Mesodermal cell (in vitro differentiated cells): Measurements from ENCODE around the gene GAPVD1.
"Not testable (repeated sequence)": the region's sequence is repeated elsewhere in the genome, so short reads cannot be mapped to it uniquely, and the experiment has no call there.

Experiments used
- H3K27ac ChIP-seq: 2 replicates; pipeline ENCODE4 v1.7.0; 2013; ENCODE audit warnings: mild to moderate bottlenecking, low read depth, low read length, moderate library complexity; ENCODE audit not compliant: severe bottlenecking
- H3K36me3 ChIP-seq: 2 replicates; pipeline ENCODE4 v1.7.1; 2013; ENCODE audit warnings: mild to moderate bottlenecking, low read length, moderate library complexity; ENCODE audit not compliant: control insufficient read depth, insufficient read depth
- H3K4me1 ChIP-seq: one replicate; pipeline ENCODE4 v1.7.1; 2013; ENCODE audit warnings: mild to moderate bottlenecking, low read length; ENCODE audit not compliant: insufficient read depth, control insufficient read depth, poor library complexity, severe bottlenecking
- H3K4me3 ChIP-seq: 2 replicates; pipeline ENCODE4 v1.7.0; 2013; ENCODE audit warnings: low read length, control low read depth, mild to moderate bottlenecking; ENCODE audit not compliant: insufficient read depth, poor library complexity, severe bottlenecking; ENCODE audit errors: extremely low read depth
- H3K9me3 ChIP-seq: 2 replicates; pipeline ENCODE4 v1.7.1; 2013; ENCODE audit warnings: mild to moderate bottlenecking, low read length, moderate library complexity; ENCODE audit not compliant: control insufficient read depth
- WGBS, 2 experiments: methylation state at CpG; one replicate each; pipeline ENCODE4 v1.1.5; 2013; ENCODE audit warnings: missing lambda C conversion rate in 2 of 2; ENCODE audit not compliant: insufficient coverage in 2 of 2; 5-methylcytosine and 5-hydroxymethylcytosine counted together

GAPVD1 gene

DNA sequence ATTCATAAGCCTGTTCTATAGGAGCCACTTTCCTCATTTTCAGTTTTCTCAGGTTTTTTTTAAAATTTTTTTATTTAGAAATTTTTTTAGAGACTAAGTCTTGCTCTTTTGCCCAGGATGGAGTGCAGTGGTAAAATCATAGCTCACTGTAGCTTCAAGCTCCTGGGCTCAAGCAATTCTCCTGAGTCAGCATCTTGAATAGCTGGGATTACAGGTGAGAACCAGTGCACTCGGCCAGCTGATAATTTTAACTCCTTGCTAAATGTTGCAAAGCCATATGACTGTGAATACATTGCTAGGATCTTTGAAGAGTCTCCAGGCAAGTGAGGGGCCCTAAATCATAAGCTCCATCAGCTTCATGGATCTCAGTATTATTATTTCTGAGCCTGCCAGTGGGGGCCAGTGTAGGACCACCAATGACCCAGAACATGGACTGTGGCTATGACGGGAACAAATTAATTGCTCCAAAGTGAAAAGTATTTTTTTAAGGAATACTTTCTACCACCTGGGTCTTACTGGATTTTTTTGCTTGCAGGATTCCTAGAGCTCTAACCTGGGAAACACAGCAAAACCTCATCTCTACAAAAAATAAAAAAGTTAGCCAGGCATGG is 5.7 kb upstream of the GAPVD1 start:
- WGBS, 2 experiments, result 36 to 58% methylated on average over 1 of the region's 2 CpGs
- Histone ChIP-seq H3K36me3 (no peaks in the 10 kb centered on the region), H3K27ac (no peak overlapping the region), H3K9me3 (no peaks in the 10 kb centered on the region), H3K4me1 (no peaks in the 10 kb centered on the region), H3K4me3 (no peak overlapping the region)

DNA sequence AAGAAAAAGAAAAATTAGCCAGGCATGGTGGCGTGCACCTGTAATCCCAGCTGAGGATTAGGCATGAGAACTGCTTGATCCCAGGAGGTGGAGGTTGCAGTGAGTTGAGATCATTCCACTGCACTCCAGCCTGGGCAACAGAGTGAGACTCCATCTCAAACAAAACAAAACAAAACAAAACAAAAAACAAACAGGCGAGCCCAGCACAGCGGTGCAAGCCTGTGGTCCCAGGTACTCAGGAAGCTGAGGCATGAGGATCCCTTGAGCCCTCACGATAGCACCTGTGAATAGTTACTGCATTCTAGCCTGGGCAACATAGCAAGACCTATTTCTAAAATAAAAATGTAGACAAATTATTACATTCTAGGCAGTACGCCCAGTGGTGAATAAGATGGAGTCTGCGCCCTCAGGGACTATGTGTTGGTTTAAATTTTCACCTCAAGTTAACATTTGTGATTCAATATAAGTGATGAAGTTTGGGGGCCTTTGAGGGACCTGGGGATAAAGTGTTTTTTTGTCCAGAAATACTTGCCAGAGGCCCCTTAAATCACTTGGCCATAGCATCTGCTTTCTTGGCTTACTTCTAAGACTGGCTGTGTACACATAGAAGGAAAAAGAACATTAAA is 3.4 kb upstream of the GAPVD1 start:
- 95 to 97% methylated on average over 4 of the region's 6 CpGs for WGBS, 2 experiments
- H3K36me3 ChIP-seq, result peaks cover under 1% of the 10 kb centered on the region
- H3K4me1 ChIP-seq, result no peaks in the 10 kb centered on the region
- no peak overlapping the region for H3K27ac ChIP-seq
- H3K9me3 ChIP-seq, result no peaks in the 10 kb centered on the region
- no peak overlapping the region for H3K4me3 ChIP-seq

DNA sequence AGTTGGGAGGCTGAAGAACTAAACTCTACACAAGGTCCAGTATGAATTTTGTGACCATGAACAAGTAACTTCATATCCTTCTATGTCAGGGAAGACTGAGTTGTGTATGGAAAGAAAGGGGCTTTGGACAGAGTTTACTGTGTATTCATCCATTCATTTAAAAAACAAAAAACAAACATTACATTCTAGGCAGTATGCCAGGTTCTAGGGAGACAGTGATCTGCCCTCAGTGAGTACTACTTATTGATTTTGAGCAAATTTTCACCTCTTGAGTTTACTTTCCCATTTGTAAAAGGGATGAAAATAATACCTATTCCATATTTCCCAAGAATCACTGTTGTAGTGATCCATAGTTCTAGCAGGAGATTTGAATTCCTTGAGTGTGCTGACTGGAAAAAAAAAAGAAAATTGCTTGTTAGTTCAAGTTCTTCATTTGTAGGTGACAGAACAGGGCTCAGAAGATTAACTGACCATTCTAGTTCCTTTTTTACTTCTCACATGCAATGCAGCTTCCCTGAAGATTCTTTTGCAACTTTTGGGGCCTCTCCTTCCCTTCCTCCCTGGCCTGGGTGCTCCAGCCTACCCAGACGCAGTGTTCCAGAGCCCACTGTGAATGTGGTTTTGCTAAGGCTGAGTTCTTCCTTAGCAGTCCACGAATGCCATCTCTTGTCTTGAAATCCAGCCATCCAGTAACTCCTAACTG is 2.6 kb upstream of the GAPVD1 start:
- no peak overlapping the region for H3K27ac ChIP-seq
- 69 to 90% methylated on average over 2 of the region's 2 CpGs for WGBS, 2 experiments
- H3K9me3 ChIP-seq, result no peaks in the 10 kb centered on the region
- no peak overlapping the region for H3K4me3 ChIP-seq
- peaks cover 6% of the 10 kb centered on the region for H3K36me3 ChIP-seq
- no peaks in the 10 kb centered on the region for H3K4me1 ChIP-seq

DNA sequence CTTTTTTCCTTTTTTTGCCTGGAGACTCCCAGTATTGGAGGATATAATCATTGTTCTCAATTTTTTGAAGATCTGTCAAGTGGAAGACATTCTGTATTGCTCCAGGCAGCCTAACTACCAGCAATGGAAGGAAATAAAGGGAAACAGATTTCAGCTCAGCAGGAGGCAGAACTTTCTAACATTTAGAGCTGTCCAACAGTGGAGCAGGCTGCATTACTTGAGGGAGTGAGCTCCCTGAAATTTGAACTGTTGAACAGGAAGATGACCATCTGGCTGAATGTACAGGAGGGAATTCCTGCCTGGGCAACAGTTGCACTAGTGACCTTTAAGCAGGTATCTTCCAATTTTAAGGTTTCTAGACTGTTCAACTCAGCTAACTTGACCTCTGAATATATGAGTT is 1.1 kb upstream of the GAPVD1 start:
- Histone ChIP-seq H3K4me1 (no peaks in the 10 kb centered on the region), H3K36me3 (peaks cover 20% of the 10 kb centered on the region), H3K9me3 (no peaks in the 10 kb centered on the region), H3K27ac (no peak overlapping the region), H3K4me3 (no peak overlapping the region)

DNA sequence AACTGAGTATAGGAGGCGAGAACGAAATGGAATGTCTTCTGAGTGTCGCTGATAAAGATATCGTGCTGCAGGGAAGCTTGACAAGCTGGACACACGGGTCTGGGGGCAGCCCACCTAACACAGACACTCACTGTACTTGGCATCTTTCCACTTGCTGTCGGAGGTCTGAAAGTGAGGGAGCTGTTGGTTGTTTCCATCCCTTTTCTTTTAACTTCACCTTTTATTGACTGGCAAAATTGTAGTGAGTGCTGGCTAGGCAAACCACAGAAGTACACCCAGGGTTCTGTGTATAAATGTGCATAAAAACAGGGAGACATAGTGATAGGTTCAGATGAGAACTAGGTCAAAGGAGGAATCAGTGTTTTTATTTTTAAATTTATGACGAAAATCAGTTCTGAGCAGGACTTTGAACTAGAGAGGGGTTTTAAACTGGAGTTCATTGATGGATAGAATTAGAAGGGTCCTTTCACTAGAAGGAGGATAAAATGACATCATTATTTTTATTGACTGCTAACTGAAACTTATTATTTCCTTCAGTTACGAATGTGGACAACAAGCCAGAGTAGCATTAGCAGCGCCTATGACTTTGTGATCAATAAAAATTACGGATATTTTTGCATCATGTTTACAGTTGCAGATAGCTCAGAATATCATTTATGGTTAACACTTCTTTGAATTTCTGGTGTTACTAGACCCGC is 817 bp downstream of the GAPVD1 start:
- H3K27ac ChIP-seq, result peak overlapping the region; percentile 62
- H3K36me3 ChIP-seq, result peaks cover 30% of the 10 kb centered on the region
- H3K4me3 ChIP-seq, result peak overlapping the region; percentile 97
- no peaks in the 10 kb centered on the region for H3K4me1 ChIP-seq
- no peaks in the 10 kb centered on the region for H3K9me3 ChIP-seq
- 7 to 11% methylated on average over 4 to 5 of the region's 11 CpGs for WGBS, 2 experiments

DNA sequence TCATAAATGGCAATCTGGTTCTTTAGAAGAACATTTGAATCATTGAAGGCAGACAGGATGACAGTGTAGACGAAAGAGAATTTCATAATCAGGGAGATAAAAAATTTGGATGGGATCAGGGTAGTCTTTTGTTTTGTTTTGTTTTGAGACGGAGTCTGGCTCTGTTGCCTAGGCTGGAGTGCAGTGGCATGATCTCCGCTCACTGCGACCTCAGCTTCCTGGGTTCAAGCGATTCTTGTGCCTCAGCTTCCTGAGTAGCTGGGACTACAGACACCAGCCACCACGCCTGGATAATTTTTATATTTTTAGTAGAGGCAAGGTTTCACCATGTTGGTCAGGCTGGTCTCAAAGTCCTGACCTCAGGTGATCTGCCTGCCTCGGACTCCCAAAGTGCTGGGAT is 2.4 kb downstream of the GAPVD1 start:
- H3K4me1 ChIP-seq, H3K4me3 ChIP-seq, H3K27ac ChIP-seq, H3K9me3 ChIP-seq: not testable (repeated sequence)
- WGBS, 2 experiments, result 93 to 98% methylated on average over 7 of the region's 7 CpGs
- peaks cover 41% of the 10 kb centered on the region for H3K36me3 ChIP-seq

DNA sequence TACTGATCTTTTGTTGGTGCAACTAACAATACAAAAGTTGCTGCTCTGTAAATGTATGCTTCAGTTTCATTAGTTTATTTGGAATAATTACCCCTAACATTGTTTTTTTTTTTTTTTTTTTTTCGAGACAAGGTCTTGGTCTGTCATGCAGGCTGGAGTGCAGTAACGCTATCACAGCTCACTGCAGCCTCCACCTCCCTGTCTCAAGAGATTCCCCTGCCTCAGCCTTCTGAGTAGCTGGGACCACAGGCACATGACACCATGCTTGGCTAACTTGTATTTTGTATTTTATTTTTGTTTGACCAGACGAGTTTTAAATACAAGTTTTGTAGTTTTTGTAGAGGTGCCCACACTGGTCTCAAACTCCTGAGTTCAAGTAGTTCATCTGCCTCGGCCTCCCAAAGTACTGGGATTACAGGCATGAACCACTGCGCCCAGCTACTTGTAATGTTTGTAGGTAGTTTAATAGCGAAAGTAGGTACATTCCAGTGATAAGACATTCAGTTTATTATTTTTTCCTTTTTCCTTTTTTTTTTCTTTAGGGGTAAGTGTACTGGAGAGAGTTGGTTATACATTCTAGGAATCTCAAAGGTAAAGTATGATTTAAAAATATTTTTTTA is 6.9 kb downstream of the GAPVD1 start:
- H3K4me1 ChIP-seq, result no peaks in the 10 kb centered on the region
- H3K4me3 ChIP-seq, result no peak overlapping the region
- H3K9me3 ChIP-seq, result no peaks in the 10 kb centered on the region
- WGBS, 2 experiments, result 100% methylated on average over 2 to 3 of the region's 6 CpGs
- no peak overlapping the region for H3K27ac ChIP-seq
- H3K36me3 ChIP-seq, result peaks cover 53% of the 10 kb centered on the region

DNA sequence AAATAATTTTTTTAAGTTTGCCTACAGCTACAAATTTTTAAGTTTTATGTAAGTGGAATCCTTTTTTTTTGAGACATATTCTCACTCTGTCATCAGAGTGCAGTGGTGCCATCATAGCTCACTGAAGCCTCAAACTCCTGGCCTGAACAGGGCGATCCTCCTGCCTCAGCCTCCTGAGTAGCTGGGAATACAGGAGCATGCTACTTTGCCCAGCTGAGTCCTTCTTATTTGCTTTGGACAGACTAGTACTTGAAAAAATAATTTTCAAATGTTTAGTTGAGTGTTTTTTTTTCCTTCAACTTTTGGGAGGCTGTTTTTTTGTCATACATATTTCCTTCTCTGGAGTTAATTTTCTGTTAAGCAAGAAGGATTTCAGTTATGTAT is 7.4 kb downstream of the GAPVD1 start:
- Histone ChIP-seq H3K4me1 (no peaks in the 10 kb centered on the region), H3K36me3 (peaks cover 50% of the 10 kb centered on the region), H3K4me3 (no peak overlapping the region), H3K27ac (no peak overlapping the region), H3K9me3 (no peaks in the 10 kb centered on the region)
- WGBS, 2 experiments, result 100% methylated on average over 1 of the region's 1 CpG; no CpG with 5 or more reads in 1 of the 2 experiments

DNA sequence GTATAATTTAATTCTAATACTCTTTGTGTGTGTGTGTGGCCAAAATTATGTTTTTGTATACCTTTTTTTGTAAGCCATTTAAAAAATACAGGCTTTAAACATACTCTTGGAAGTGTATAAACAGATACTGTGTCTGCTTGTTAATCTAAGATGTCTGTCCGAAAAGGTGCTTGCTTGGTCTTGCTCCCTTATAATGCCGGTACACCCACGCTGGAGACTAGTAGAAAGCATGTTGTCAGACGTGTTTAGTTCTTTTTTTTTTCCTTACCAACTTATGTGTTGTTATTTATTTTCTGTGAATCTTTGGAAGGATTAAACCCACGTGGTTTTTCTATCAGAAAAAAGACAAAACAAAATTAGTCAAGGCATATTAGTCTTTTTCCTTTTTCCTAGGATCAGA is 9.5 kb downstream of the GAPVD1 start:
- no peak overlapping the region for H3K4me3 ChIP-seq
- H3K27ac ChIP-seq, result no peak overlapping the region
- H3K9me3 ChIP-seq, result no peaks in the 10 kb centered on the region
- WGBS, 2 experiments, result 100% methylated on average over 1 of the region's 5 CpGs; no CpG with 5 or more reads in 1 of the 2 experiments
- H3K36me3 ChIP-seq, result peaks cover 33% of the 10 kb centered on the region
- no peaks in the 10 kb centered on the region for H3K4me1 ChIP-seq

DNA sequence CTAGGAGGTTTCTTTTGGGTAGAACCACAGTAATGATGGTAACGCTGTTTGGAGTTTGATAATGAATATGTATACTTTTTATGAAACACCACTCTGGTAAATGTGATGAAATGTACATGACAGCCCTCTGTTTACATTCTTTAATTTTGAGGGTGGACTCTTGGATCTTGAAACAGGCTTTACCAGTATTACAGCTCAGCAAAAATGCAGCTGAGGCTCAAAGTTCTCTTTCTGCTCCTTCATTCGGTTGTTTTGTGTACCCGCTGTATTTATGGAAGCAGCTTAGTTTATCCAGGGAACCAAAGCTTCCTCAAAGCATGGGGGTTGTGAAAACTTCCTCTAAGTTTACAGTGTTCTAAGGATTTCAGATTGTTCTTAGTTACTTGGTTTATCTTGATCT is 11.1 kb downstream of the GAPVD1 start:
- WGBS, 2 experiments, result 100% methylated on average over 1 of the region's 3 CpGs; no CpG with 5 or more reads in 1 of the 2 experiments
- H3K4me1 ChIP-seq, result no peaks in the 10 kb centered on the region
- no peak overlapping the region for H3K4me3 ChIP-seq
- peaks cover 26% of the 10 kb centered on the region for H3K36me3 ChIP-seq
- H3K9me3 ChIP-seq, result no peaks in the 10 kb centered on the region
- H3K27ac ChIP-seq, result no peak overlapping the region
